Pancreas (tissue), 10 donors: Measurements from ENCODE around the gene PCDHA10. TPM values are rescaled to one million over a fixed set of nuclear protein-coding genes. Genes with fewer than 3 reads are reported as not detected.
"Not testable (repeated sequence)": the region's sequence is repeated elsewhere in the genome, so short reads cannot be mapped to it uniquely, and the experiment has no call there.

Source experiments
- ATAC-seq, 4 donors: fragments of 200-7000 bp; cut with Tn5 transposase; one replicate each; pipeline versions ENCODE4 v1.8.0 to v1.9.1; 2020; ENCODE audit warnings: mild to moderate bottlenecking in 4 of 4, moderate library complexity in 4 of 4
- DNase-seq, 6 donors: peaks; one replicate each; pipeline ENCODE4 v3.0.0-alpha.2; 2020
- FAIRE-seq: peaks from 2 replicates; lab custom pipeline; 2012; peaks lifted over from hg19 to GRCh38; lab: Jason Lieb, UNC
- H3K27ac ChIP-seq, 4 donors: fragments of 200-600 bp; sonication (generic); 1 replicate in 3 of 4; 2 replicates in 1 of 4; pipeline versions ENCODE4 v1.5.0 to v1.8.0; 2020
- H3K27me3 ChIP-seq, 4 donors: fragments of 200-600 bp; one replicate each; pipeline ENCODE4 v1.8.0; 2021
- H3K36me3 ChIP-seq, 3 donors: fragments of 200-600 bp; sonication (generic) in 1 of 3; one replicate each; pipeline versions ENCODE4 v1.5.0 to v1.8.0; 2020 to 2021
- H3K4me1 ChIP-seq, 3 donors: fragments of 200-600 bp; one replicate each; pipeline ENCODE4 v1.8.0; 2021
- H3K4me3 ChIP-seq, 4 donors: fragments of 200-600 bp; sonication (generic) in 2 of 4; one replicate each; pipeline versions ENCODE4 v1.5.0 to v1.8.0; 2020 to 2021
- H3K9me3 ChIP-seq, 4 donors: fragments of 200-600 bp; one replicate each; pipeline ENCODE4 v1.8.0; 2021
- WGBS, 2 donors: extraction: QIAGEN DNeasy Blood & Tissue Kit; methylation state at CpG; one replicate each; pipeline ENCODE4 v1.1.7; 2013; 5-methylcytosine and 5-hydroxymethylcytosine counted together
- intact Hi-C, 3 donors: fragments of 100-400 bp; cut with DNase I; formaldehyde crosslinking; loops; one replicate each; pipeline versions ENCODE4 v1.11.1 to v1.14.2; 2022
- polyA plus RNA-seq, 2 donors: library from polyadenylated mRNA; stranded (reverse); fragments of 200-250 nt; gene quantifications; one replicate each; pipeline ENCODE4 v1.2.3, GENCODE V29; 2013
- total RNA-seq, 6 donors: library from RNA; stranded (reverse); fragmentation: NEBNext Ultra II Directional in 4 of 6; extraction: Animal tissue kit (Norgen Biotek cat#: 25700) in 4 of 6; gene quantifications; one replicate each; pipeline versions ENCODE4 v1.2.1 to v1.2.4, GENCODE V29; 2021 to 2023
- TF ChIP-seq, protein P1 (sequence below), 4 donors: fragments of 200-600 bp; sonication (generic) in 3 of 4; IDR thresholded peaks; one replicate each; pipeline versions ENCODE4 v1.5.0 to v1.8.0; 2021; ENCODE audit warnings: antibody characterized with exemption in 4 of 4
- donor health status: healthy with polysubstance abuse.
- donor health status: DM: no; HTN: no; CAD: no; lungs with moderate emphysema.
- donor health status: DM: no; HTN: no; CAD: no.
- donor health status: control.
- donor health status: control.
- donor health status: Bipolar disorder and iron deficiency.
- donor health status: DM: yes; HTN: yes; CAD: no.
- donor health status: DM: no; HTN: no; CAD: no.
- donor health status: DM: no; HTN: no; CAD: no.
- donor health status: DM: yes; HTN: yes; CAD: no.

PCDHA10 gene
- total and polyA plus RNA-seq, 8 donors, result 0.16 to 6.7 (median 1.8) TPM

DNA sequence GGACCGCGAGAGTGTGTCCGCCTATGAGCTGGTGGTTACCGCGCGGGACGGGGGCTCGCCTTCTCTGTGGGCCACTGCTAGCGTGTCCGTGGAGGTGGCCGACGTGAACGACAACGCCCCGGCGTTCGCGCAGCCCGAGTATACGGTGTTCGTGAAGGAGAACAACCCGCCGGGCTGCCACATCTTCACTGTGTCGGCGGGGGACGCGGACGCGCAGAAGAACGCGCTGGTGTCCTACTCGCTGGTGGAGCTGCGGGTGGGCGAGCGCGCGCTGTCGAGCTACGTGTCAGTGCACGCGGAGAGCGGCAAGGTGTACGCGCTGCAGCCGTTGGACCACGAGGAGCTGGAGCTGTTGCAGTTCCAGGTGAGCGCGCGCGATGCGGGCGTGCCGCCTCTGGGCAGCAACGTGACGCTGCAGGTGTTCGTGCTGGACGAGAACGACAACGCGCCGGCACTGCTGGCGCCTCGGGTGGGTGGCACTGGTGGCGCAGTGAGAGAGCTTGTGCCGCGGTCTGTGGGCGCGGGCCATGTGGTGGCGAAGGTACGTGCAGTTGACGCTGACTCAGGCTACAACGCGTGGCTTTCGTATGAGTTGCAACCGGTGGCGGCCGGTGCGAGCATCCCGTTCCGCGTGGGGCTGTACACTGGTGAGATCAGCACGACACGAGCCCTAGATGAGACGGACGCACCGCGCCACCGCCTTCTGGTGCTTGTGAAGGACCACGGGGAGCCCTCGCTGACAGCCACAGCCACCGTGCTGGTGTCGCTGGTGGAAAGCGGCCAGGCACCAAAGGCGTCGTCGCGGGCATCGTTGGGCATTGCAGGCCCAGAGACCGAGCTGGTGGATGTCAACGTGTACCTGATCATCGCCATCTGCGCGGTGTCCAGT, 19.8 kb upstream of the PCDHA10 start:
- no peaks in the 10 kb centered on the region for H3K36me3 ChIP-seq
- TF ChIP-seq, protein P1, sequence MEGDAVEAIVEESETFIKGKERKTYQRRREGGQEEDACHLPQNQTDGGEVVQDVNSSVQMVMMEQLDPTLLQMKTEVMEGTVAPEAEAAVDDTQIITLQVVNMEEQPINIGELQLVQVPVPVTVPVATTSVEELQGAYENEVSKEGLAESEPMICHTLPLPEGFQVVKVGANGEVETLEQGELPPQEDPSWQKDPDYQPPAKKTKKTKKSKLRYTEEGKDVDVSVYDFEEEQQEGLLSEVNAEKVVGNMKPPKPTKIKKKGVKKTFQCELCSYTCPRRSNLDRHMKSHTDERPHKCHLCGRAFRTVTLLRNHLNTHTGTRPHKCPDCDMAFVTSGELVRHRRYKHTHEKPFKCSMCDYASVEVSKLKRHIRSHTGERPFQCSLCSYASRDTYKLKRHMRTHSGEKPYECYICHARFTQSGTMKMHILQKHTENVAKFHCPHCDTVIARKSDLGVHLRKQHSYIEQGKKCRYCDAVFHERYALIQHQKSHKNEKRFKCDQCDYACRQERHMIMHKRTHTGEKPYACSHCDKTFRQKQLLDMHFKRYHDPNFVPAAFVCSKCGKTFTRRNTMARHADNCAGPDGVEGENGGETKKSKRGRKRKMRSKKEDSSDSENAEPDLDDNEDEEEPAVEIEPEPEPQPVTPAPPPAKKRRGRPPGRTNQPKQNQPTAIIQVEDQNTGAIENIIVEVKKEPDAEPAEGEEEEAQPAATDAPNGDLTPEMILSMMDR (IDR thresholded peaks at IDR 0.05), result no peak
- intact Hi-C loops, result no loop called here
- H3K27me3 ChIP-seq, result no peaks in the 10 kb centered on the region
- H3K9me3 ChIP-seq, result peaks cover 0 to 3% (median 0%) of the 10 kb centered on the region in 4 donors
- no peaks in the 10 kb centered on the region for H3K4me1 ChIP-seq
- H3K4me3 ChIP-seq, result no peak overlapping the region
- whole genome bisulfite sequencing, 2 donors, result 32 to 37% methylated on average over 103 of the region's 103 CpGs
- ATAC-seq, result no peak
- DNase-seq, result peak in 1 of 6 donors; percentile 53
- FAIRE-seq, result no peak
- no peak overlapping the region for H3K27ac ChIP-seq

DNA sequence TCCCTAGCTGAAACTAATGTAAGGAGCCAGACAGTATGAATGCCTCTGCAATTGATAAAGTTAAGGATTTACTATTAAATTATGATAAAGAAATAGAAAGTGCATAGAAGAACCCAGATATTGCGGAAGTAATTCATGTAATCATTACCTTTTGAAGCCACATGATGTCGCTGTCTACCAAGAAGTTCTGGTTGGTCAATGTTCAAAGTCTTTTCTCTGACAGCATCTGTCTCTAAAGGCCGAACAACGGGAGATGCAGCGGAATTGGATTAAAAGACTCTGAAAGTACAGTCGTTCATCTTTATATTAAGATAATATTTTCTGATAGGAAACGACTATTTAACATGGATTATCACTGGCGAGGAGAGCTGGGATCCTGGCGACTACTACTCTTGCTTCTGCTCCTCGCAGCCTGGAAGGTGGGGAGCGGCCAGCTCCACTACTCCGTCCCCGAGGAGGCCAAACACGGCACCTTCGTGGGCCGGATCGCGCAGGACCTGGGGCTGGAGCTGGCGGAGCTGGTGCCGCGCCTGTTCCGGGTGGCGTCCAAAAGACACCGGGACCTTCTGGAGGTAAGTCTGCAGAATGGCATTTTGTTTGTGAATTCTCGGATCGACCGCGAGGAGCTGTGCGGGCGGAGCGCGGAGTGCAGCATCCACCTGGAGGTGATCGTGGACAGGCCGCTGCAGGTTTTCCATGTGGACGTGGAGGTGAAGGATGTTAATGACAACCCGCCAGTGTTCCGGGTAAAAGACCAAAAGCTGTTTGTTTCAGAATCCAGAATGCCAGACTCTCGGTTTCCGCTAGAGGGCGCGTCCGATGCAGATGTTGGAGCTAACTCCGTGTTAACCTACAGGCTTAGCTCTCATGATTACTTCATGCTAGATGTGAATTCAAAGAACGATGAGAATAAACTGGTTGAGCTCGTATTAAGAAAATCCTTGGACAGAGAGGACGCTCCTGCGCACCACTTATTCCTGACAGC, 14.4 kb upstream of the PCDHA10 start, which contains the start of gene PCDHA8:
PCDHA8 (plus strand) TSS at position 210 of the 985 bp plus-strand sequence; CDS start at position 345, 135 bp downstream.
- FAIRE-seq (no peak), ATAC-seq (peak in 1 of 4 donors; percentile 81), DNase-seq (no peak)
- TF ChIP-seq, protein P1 (IDR thresholded peaks at IDR 0.05), result no peak
- no peak within 1 kb of the TSS for H3K27ac ChIP-seq
- no peaks in the 10 kb centered on the region for H3K27me3 ChIP-seq
- H3K36me3 ChIP-seq, result no peaks in the 10 kb centered on the region
- intact Hi-C loops, result no loop called here
- no peaks in the 10 kb centered on the region for H3K9me3 ChIP-seq
- no peaks in the 10 kb centered on the region for H3K4me1 ChIP-seq
- no peak within 1 kb of the TSS for H3K4me3 ChIP-seq
- 14 to 19% methylated on average over 44 to 47 of the region's 47 CpGs for WGBS, 2 donors

DNA sequence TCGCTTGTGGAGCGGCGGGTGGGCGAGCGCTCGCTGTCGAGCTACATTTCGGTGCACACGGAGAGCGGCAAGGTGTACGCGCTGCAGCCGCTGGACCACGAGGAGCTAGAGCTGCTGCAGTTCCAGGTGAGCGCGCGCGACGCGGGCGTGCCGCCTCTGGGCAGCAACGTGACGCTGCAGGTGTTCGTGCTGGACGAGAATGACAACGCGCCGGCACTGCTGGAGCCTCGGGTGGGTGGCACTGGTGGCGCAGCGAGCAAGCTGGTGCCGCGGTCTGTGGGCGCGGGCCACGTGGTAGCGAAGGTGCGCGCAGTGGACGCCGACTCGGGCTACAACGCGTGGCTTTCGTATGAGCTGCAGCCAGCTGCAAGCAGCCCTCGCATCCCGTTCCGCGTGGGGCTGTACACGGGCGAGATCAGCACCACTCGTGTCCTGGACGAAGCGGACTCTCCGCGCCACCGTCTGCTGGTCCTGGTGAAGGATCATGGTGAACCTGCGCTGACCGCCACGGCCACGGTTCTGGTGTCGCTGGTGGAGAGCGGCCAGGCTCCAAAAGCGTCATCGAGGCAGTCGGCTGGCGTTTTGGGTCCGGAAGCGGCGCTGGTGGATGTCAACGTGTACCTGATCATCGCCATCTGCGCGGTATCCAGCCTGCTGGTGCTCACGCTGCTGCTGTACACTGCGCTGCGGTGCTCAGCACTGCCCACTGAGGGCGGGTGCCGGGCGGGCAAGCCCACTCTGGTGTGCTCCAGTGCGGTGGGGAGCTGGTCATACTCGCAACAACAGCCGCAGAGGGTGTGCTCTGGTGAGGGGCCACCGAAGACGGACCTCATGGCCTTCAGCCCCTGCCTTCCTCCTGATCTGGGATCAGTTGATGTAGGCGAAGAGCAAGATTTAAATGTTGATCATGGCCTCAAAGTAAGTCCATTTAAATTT, 12.6 kb upstream of the PCDHA10 start:
- H3K4me3 ChIP-seq, result no peak overlapping the region
- DNase-seq (no peak), FAIRE-seq (no peak), ATAC-seq (no peak)
- H3K9me3 ChIP-seq, result no peaks in the 10 kb centered on the region
- H3K27ac ChIP-seq, result no peak overlapping the region
- H3K4me1 ChIP-seq, result no peaks in the 10 kb centered on the region
- no peaks in the 10 kb centered on the region for H3K27me3 ChIP-seq
- no peaks in the 10 kb centered on the region for H3K36me3 ChIP-seq
- intact Hi-C loops, result no loop called here
- WGBS, 2 donors, result 35% methylated on average over 87 of the region's 87 CpGs; no CpG with 5 or more reads in 1 of the 2 donors
- TF ChIP-seq, protein P1 (IDR thresholded peaks at IDR 0.05), result no peak

DNA sequence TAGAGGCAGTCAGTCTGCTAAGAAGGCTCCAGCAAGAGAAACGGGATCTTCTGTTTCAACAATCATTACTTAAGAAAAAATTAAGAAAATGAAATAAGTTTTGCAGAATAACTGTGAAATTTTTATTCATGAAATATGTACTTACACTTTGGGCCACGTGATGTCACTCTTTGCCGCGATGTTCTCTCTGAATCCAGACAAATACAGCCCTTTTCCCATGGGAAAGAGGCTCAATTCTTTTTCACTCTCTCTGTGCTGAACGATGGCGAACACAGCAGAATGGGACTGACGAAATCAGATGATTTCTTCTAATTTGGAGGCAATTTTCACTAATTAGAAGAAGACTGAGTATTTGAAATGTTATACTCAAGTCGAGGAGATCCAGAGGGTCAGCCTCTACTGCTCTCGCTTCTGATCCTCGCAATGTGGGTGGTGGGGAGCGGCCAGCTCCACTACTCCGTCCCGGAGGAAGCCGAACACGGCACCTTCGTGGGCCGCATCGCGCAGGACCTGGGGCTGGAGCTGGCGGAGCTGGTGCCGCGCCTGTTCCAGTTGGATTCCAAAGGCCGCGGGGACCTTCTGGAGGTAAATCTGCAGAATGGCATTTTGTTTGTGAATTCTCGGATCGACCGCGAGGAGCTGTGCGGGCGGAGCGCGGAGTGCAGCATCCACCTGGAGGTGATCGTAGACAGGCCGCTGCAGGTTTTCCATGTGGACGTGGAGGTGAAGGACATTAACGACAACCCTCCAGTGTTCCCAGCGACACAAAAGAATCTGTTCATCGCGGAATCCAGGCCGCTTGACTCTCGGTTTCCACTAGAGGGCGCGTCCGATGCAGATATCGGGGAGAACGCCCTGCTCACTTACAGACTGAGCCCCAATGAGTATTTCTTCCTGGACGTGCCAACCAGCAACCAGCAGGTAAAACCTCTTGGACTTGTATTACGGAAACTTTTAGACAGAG, 7.3 kb upstream of the PCDHA10 start, which contains the start of gene PCDHA9:
PCDHA9 (plus strand) TSS at position 244 of the 964 bp plus-strand sequence; CDS start at position 358, 114 bp downstream.
- H3K4me3 ChIP-seq, H3K9me3 ChIP-seq, H3K4me1 ChIP-seq, H3K27me3 ChIP-seq, H3K36me3 ChIP-seq, H3K27ac ChIP-seq, ATAC-seq, intact Hi-C loops, FAIRE-seq: not testable (repeated sequence)
- 14% methylated on average over 46 of the region's 48 CpGs; no CpG with 5 or more reads in 1 of the 2 donors for WGBS, 2 donors
- DNase-seq, result peak in 1 of 6 donors; percentile 43

DNA sequence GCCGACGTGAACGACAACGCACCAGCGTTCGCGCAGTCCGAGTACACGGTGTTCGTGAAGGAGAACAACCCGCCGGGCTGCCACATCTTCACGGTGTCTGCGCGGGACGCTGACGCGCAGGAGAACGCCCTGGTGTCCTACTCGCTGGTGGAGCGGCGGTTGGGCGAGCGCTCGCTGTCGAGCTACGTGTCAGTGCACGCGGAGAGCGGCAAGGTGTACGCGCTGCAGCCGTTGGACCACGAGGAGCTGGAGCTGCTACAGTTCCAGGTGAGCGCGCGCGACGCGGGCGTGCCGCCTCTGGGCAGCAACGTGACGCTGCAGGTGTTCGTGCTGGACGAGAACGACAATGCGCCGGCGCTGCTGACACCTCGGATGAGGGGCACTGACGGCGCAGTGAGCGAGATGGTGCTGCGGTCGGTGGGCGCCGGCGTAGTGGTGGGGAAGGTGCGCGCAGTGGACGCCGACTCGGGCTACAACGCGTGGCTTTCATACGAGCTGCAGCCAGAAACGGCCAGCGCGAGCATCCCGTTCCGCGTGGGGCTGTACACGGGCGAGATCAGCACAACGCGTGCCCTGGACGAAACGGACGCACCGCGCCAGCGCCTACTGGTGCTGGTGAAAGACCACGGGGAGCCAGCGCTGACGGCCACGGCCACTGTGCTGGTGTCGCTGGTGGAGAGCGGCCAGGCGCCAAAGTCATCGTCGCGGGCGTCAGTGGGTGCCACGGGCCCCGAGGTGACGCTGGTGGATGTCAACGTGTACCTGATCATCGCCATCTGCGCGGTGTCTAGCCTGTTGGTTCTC, 5.7 kb upstream of the PCDHA10 start:
- H3K4me1 ChIP-seq, H3K36me3 ChIP-seq, H3K4me3 ChIP-seq, ATAC-seq, intact Hi-C loops, H3K9me3 ChIP-seq, H3K27me3 ChIP-seq, FAIRE-seq, H3K27ac ChIP-seq: not testable (repeated sequence)
- 33% methylated on average over 101 of the region's 101 CpGs; no CpG with 5 or more reads in 1 of the 2 donors for WGBS, 2 donors
- DNase-seq, result peak in 1 of 6 donors; percentile 44
